ENCODE results near the gene ATXN7L1. TPM values are rescaled to one million over a fixed set of nuclear protein-coding genes. Genes with fewer than 3 reads are reported as not detected.
"Not testable (repeated sequence)": the region's sequence is repeated elsewhere in the genome, so short reads cannot be mapped to it uniquely, and the experiment has no call there.

ATXN7L1 gene
- total RNA-seq, 1 donor from 2014 or later: 4.6 TPM

- DNase-seq (ENCODE audit: low read depth in 2 of 2): no peak
Measured at GRCh38 chr7:105892387-105892786, 16.0 kb upstream of the ATXN7L1 start.

DNA sequence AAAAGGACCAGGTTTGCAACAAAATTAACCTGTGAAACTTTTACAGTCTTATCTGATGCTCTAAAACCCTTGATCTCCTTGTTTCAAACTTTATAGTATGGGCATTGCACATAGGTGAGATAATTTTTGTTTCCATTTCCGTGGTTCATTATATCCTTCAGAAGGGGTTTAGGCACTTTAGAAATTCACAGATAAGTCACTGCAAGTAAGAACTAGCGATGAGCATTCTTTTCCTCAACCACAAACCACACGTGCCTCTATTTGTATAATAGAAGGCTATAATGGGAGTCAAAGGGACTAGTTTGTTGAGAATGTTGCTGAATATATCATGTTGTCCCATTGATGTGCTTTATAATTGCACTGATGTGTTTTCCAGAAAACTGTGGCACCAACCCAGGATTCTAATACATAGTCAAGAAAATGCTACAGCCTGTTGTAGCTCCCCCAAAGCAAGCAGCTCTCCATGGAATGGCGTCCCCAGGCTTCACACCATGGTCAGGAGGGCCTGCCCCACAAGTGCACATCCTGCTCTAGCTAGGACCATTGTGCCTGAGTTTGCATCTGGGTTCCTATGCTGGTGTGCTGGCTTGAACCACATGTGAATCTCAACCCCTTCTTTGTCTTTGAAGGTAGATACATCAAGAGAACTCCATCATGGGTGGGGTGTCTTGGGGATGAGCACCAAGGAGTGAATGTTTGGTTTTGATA lies 14.0 kb upstream of the ATXN7L1 start:
- no peak for DNase-seq (ENCODE audit: low read depth in 2 of 2)

DNA sequence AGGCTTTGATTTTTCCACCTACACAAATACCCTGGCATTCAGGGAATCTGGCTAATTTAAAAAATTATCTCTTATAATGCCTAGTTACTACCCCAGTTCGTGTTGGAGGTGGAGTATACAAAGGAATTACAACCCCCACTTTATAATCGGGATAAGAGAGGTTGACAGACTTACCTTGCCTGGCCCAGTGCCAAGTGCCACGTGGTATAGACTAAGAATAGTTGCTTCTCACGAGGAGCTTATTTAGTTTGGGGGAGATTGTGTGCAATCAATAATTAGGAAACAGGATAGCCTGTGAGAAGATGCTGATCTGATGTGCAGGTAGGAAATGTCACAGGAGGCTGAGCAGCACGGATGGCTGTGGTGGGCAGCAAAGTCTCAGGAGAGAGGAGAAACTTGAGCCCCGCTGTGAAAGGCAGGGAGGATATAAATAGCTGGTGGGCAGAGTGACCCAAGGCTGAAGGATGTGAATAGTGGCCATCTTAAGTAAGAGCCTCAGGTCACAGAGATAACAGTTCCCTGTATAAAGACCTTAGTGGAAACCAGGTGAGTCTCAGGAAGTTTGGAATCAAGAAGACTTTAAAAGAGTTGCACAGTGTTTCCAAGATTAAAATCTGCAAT lies 11.3 kb upstream of the ATXN7L1 start:
- DNase-seq (ENCODE audit: low read depth in 2 of 2): no peak

DNA sequence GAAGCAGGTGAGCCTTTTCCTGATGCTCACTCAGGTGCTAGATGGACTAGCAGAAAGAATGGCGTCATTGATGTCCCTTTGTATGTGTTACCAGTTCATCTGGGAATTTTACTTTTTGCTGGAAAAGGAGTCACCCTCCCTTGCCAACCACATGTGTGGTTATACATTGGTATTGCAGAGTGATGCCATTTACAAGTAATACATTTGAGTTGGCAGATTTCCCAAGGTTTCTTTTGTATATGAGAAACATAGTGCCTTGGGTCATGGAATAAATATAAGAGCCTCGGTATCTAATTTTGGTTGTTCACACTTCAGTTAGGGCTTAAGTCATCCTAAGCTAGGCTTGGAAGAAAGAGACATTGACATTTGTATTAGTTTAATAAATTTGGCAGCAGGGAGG lies 10.4 kb upstream of the ATXN7L1 start:
- DNase-seq (ENCODE audit: low read depth in 2 of 2): no peak

DNA sequence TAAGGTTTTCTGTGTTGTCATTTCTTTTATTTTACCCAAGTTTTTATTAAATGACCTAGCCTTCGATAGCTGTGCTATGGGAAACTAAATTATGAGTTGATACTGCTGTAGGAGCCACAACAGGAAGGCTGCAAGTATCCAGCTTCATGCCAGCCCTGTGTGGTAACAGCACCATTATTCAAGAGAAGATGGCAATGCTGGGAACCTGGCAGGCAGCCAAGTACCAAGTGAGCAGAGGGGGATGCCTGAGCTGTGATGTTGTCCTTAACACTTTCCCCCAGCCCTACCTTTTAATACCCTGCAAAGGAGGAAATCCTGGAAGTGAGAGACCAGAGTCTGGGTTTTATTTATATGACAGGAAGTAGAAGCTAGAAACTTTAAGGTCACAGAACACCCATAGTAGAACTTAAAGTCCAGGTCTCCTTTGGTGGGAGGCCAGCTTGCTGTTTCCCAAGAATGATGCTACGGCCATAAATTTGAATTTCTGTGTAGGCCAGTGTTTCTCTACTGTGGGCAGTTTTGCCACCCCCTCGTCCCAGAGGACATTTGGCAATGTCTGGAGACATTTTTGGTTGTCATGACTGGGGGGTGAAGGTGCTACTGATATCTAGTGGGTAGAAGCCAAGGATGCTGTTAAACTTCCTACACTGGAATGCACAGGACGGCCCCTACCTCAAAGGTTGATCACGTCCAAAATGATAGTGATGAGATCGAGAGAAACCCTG lies 9.2 kb upstream of the ATXN7L1 start:
- DNase-seq (ENCODE audit: low read depth in 2 of 2): peak; percentile 50 to 59

DNA sequence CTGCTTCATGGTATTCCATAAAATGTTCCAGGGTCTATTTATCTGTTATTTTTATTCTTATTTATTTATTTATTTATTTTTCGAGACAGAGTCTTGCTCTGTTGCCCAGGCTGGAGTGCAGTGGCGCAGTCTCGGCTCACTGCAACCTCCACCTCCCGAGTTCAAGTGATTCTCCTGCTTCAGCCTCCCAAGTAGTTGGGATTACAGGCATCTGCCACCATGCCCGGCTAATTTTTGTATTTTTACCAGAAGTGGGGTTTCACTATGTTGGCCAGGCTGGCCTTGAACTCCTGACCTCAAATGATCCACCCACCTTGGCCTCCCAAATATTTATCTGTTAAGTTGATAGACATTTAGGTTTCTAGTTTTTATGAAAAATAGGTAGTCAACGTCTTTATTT lies 6.8 kb upstream of the ATXN7L1 start:
- not testable (repeated sequence) for DNase-seq (ENCODE audit: low read depth in 2 of 2)

GRCh38 chr7:105881439-105881838 lies 5.0 kb upstream of the ATXN7L1 start:
- DNase-seq (ENCODE audit: low read depth in 2 of 2): no peak

- no peak for DNase-seq (ENCODE audit: low read depth in 2 of 2)
Measured at GRCh38 chr7:105880571-105881330, 4.4 kb upstream of the ATXN7L1 start.

DNA sequence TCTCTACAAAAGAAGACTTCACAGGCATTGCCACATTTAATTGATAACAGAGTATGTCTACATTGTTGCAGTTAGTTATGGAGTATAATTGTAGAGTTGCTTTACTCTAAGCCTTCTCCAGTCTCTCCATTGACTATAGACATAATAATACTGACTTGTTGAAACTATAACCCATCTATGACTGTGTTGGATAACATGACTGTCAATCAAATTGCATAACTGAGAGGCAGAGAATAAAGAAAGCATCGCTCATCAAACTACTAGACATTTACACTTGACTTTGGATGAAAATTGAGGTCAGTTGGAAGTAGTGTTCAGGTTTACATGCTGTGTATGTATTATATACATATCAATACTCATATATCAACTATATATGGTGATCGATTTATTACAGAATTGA lies 3.4 kb upstream of the ATXN7L1 start:
- no peak for DNase-seq (ENCODE audit: low read depth in 2 of 2)

DNA sequence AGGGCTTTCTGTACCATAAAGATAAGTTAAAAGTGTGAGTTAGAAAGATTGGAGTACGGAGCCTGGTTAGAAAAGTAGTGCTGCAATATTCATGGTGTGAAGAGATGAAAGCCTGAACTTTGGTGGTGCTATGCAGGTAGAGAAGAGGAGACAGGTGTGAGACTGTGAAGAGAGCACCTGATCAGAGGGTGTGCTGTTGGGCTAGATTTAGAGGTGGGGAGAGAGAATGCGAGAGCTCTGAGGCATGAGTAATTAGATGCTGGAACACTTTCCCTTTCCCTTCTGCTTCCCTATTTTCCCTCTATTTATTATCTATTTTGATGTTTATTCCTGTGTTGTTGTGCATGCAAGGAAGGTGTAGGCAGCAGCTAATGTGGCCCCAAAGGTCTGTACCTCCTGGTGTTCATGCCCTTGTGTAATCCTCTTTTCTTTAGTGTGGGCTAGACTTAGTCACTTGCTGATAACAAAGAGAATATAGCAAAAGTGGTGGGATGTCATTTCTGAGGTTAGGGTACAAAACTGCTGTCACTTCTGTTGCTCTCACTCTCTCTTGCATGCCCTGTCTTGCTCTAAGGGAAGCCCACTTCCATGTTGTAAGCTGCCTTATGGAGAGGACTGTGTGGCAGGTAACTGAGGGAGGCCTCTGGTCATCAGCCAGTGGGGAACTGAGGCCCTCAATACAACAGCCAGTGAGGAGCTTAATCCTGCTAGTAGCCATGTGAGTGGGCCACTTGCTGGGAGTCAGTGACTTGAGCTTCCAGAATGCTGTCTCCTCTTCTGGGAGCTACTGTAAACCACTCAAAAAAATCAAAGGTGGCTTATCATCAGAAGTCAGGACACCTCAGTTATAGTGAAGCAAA lies 2.6 kb upstream of the ATXN7L1 start:
- no peak for DNase-seq (ENCODE audit: low read depth in 2 of 2)

DNA sequence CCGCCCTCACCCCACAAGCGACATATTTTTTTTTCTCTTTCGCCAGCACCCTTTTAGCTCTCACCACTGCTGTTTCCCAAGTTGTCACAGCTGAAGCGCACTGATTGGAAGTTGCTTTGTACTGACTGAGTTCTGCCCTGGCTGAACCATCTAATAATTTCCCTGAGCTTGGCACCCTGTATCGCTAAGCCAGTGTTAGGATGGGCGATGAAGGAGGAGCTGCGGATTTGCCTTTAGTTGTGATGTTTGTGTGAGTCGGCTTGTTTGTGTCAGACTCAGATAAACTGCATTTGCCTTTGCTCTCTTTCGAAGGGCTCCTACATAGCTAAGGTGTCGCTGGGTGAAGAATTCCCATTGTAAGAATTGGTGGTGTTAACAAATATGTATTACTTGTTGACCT lies 1.3 kb upstream of the ATXN7L1 start:
- no peak for DNase-seq (ENCODE audit: low read depth in 2 of 2)

DNA sequence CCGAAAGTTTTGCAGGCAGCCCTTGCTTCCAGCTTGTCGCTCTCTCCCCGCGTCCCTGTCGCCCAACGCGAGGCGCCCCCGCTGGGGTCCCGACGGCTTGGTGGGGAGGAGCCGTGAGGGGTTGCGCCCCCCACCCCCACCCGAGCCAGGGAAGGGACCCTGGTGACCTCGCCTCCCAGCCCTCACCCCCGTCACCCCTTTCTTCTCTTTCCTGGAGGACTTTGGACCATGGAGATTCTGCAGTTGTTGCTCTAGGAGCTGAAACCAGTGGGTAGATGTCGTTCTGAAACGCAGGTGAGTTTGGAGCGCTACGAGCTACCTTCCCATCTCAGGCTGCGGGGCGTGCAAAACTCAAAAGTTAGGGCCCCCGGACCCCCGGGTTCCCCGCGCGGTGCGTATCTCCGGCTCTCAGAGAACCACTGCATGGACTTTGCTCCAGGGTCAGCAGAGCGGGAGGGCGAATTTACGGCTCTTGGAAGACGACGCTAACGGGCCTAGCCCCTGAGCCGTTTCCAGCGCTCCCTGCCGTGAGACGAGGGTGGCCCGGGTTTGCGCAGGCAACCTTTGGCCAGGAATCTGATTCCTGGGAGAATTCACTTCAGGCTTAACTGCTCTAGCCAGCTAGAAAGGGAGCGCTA lies 684 bp upstream of the ATXN7L1 start:
- peak; percentile 26 to 53 for DNase-seq (ENCODE audit: low read depth in 2 of 2)

- no peak for DNase-seq (ENCODE audit: low read depth in 2 of 2)
Measured at GRCh38 chr7:105875505-105875904, 894 bp downstream of the ATXN7L1 start.

DNA sequence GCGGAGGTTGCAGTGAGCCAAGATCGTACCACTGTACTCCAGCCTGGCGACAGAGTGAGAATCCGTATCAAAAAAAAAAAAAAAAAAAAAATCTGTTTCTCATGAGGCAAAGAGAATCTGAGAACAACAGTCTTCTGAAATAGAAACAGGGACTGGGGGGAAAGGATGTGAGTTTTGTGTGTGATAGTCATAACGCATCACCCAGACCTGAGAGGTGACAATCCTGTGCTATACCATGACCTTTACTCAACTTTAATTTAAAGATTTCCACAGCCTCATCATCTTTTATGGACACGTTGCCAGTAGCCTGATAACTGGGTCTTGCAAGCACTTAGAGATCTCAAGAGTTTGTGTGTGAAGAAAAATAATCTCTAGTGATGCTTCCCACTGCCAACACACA lies 2.3 kb downstream of the ATXN7L1 start:
- DNase-seq (ENCODE audit: low read depth in 2 of 2): no peak

GRCh38 chr7:105872491-105872890 lies 3.9 kb downstream of the ATXN7L1 start:
- no peak for DNase-seq (ENCODE audit: low read depth in 2 of 2)

- peak in 1 of 2 donors; percentile 51 for DNase-seq (ENCODE audit: low read depth in 2 of 2)
Measured at GRCh38 chr7:105871142-105871541, 5.3 kb downstream of the ATXN7L1 start.

DNA sequence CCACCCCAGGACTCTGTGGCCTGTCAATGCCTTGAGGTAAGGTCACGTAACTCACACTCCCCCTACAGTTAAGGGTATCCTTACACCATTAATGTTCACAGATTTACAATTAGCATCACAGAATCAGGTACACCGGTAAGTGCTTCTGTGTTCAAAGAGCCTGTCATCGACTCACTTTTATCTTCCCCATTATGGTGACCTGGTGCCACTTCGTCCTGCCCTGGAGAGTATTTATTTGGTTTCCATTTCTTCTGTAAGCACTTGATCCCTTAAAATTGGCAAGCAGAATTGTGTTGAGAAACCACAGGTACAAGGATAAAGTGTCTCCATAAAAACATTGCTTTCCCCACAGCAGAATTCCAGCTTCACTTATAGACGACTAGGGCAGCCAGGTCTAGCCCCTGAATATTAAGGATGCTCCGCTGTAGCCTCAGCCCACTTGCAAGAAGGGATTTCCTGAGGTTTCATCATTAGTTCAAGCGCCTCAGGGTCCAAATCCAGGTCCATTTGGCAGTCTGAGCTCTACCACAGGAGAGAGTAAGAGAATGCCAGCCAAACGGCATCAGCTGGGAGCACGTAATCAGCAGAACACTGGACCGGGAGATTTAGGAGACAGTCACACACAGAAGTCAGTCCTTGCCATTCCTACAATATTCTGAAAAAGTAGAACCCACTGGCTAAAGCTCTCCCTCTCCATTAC lies 10.1 kb downstream of the ATXN7L1 start:
- DNase-seq (ENCODE audit: low read depth in 2 of 2): no peak

GRCh38 chr7:105863876-105864275 lies 12.5 kb downstream of the ATXN7L1 start:
- DNase-seq (ENCODE audit: low read depth in 2 of 2): no peak

DNA sequence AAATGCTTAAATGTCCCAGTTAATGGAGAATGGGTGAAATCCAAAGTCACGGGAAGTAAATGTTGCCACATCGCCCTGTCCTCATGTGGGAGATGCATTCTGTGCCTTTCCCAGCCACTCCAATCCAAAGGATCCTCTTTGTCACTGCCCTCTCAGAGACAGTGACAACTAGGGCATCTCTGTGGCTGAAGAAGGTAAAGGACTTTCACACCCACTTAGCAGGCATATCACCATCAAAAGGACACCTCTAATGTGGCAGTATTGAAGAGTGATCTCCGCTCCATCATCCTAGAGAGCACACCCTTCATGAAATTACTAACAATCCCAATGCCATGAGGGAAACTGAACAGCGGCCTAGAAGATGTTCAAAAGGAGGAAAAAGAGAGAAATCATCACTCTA lies 13.6 kb downstream of the ATXN7L1 start:
- DNase-seq (ENCODE audit: low read depth in 2 of 2): no peak

DNA sequence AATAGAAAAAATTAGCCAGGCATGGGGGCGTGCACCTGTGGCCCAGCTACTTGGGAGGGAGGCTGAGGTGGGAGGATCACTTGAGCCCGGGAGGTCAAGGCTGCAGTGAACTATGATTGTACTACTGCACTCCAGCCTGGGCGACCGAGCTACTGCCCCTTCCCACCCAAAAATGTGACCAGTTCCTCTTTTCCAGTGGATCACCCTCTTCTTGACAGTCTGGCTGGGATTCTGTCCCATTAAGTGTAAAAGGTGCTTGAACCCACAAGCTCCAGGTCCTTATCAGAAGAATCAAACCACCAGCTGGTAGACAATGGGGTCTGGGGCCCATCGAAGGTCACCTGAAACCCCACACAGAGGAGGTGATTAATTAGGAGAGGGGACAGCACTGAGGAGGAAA lies 14.1 kb downstream of the ATXN7L1 start:
- DNase-seq (ENCODE audit: low read depth in 2 of 2): no peak
